Measurements from ENCODE around the gene CEBPE.

The CEBPE gene

GRCh38 chr14:23136566-23137133 lies 17.6 kb upstream of the CEBPE start:
- Histone ChIP-seq H2BK120ac (ENCODE audit: low read depth, low read length) (no peak overlapping the region), H4K5ac (ENCODE audit: low read length) (no peak overlapping the region), H3K4me3 (ENCODE audit: low read length) (no peak overlapping the region), H3K27ac (ENCODE audit: low read depth, low read length) (no peak overlapping the region), H3K9ac (ENCODE audit: low read length) (no peak overlapping the region), H3K4me1 (ENCODE audit: control insufficient read depth, low read depth, low read length) (no peaks in the 10 kb centered on the region), H2BK15ac (replicated peaks; ENCODE audit: low read depth) (no peak overlapping the region), H3K4me2 (ENCODE audit: low read length) (no peak overlapping the region), H2BK5ac (ENCODE audit: low read length) (no peak overlapping the region), H3K79me1 (ENCODE audit: low read length) (no peaks in the 10 kb centered on the region), H3K36me3 (ENCODE audit: control insufficient read depth, insufficient read depth, low read length) (peaks cover 2% of the 10 kb centered on the region), H3K23ac (ENCODE audit: low read length) (no peak overlapping the region), H3K4ac (ENCODE audit: low read depth, low read length) (no peak overlapping the region), H4K8ac (ENCODE audit: low read depth, low read length) (no peak overlapping the region), H3K18ac (ENCODE audit: low read length) (no peak overlapping the region), H3K27me3 (ENCODE audit: insufficient read depth, low read length, poor library complexity) (no peaks in the 10 kb centered on the region), H2AK5ac (ENCODE audit: low read length) (no peak overlapping the region), H3K79me2 (ENCODE audit: control insufficient read depth, insufficient read depth, low read length) (no peaks in the 10 kb centered on the region), H3K56ac (ENCODE audit: low read length) (no peak overlapping the region)
- WGBS (ENCODE audit: extremely low coverage, insufficient coverage, low lambda C conversion rate), result no CpG with 5 or more reads among the region's 16 CpGs
- DNase-seq, result no peak

GRCh38 chr14:23132970-23133369 lies 13.9 kb upstream of the CEBPE start:
- Histone ChIP-seq H4K8ac (ENCODE audit: low read depth, low read length) (no peak overlapping the region), H3K4me3 (ENCODE audit: low read length) (no peak overlapping the region), H3K4ac (ENCODE audit: low read depth, low read length) (no peak overlapping the region), H3K4me2 (ENCODE audit: low read length) (no peak overlapping the region), H3K4me1 (ENCODE audit: control insufficient read depth, low read depth, low read length) (no peaks in the 10 kb centered on the region), H3K79me1 (ENCODE audit: low read length) (no peaks in the 10 kb centered on the region), H2BK120ac (ENCODE audit: low read depth, low read length) (no peak overlapping the region), H2BK15ac (replicated peaks; ENCODE audit: low read depth) (no peak overlapping the region), H3K56ac (ENCODE audit: low read length) (no peak overlapping the region), H3K79me2 (ENCODE audit: control insufficient read depth, insufficient read depth, low read length) (no peaks in the 10 kb centered on the region), H3K18ac (ENCODE audit: low read length) (no peak overlapping the region), H3K23ac (ENCODE audit: low read length) (no peak overlapping the region), H2AK5ac (ENCODE audit: low read length) (no peak overlapping the region), H3K9ac (ENCODE audit: low read length) (no peak overlapping the region), H3K36me3 (ENCODE audit: control insufficient read depth, insufficient read depth, low read length) (peaks cover 5% of the 10 kb centered on the region), H4K5ac (ENCODE audit: low read length) (no peak overlapping the region), H3K27me3 (ENCODE audit: insufficient read depth, low read length, poor library complexity) (no peaks in the 10 kb centered on the region), H3K27ac (ENCODE audit: low read depth, low read length) (no peak overlapping the region), H2BK5ac (ENCODE audit: low read length) (no peak overlapping the region)
- WGBS (ENCODE audit: extremely low coverage, insufficient coverage, low lambda C conversion rate), result no CpG with 5 or more reads among the region's 8 CpGs
- DNase-seq, result no peak

DNA sequence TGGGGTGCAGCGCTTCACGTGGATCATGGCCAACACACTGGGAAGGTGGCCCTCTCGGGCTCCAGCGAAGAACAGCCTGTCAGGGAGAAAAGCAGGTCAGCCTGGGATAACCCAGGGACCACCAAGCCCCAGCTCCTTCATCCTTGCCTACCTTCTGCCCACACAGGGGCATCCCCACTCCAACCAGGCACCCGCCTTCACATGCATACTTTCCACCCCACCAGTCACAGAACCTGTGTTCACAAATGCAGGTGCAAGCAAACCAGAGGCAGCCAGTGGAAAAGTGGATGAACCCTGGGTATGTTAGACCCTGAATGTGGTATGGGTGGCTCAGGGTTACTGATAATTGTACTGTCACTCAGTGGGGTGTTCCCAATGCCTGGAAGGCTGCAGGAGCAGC lies 12.4 kb upstream of the CEBPE start:
- Histone ChIP-seq H3K56ac (ENCODE audit: low read length) (no peak overlapping the region), H3K4ac (ENCODE audit: low read depth, low read length) (no peak overlapping the region), H3K79me1 (ENCODE audit: low read length) (no peaks in the 10 kb centered on the region), H2AK5ac (ENCODE audit: low read length) (no peak overlapping the region), H2BK120ac (ENCODE audit: low read depth, low read length) (no peak overlapping the region), H4K8ac (ENCODE audit: low read depth, low read length) (no peak overlapping the region), H3K4me1 (ENCODE audit: control insufficient read depth, low read depth, low read length) (no peaks in the 10 kb centered on the region), H2BK15ac (replicated peaks; ENCODE audit: low read depth) (no peak overlapping the region), H3K27ac (ENCODE audit: low read depth, low read length) (no peak overlapping the region), H3K9ac (ENCODE audit: low read length) (no peak overlapping the region), H2BK5ac (ENCODE audit: low read length) (no peak overlapping the region), H3K18ac (ENCODE audit: low read length) (no peak overlapping the region), H4K5ac (ENCODE audit: low read length) (no peak overlapping the region), H3K4me3 (ENCODE audit: low read length) (no peak overlapping the region), H3K4me2 (ENCODE audit: low read length) (no peak overlapping the region), H3K79me2 (ENCODE audit: control insufficient read depth, insufficient read depth, low read length) (no peaks in the 10 kb centered on the region), H3K27me3 (ENCODE audit: insufficient read depth, low read length, poor library complexity) (no peaks in the 10 kb centered on the region), H3K36me3 (ENCODE audit: control insufficient read depth, insufficient read depth, low read length) (peaks cover 5% of the 10 kb centered on the region), H3K23ac (ENCODE audit: low read length) (no peak overlapping the region)
- no CpG with 5 or more reads among the region's 5 CpGs for WGBS (ENCODE audit: extremely low coverage, insufficient coverage, low lambda C conversion rate)
- no peak for DNase-seq

DNA sequence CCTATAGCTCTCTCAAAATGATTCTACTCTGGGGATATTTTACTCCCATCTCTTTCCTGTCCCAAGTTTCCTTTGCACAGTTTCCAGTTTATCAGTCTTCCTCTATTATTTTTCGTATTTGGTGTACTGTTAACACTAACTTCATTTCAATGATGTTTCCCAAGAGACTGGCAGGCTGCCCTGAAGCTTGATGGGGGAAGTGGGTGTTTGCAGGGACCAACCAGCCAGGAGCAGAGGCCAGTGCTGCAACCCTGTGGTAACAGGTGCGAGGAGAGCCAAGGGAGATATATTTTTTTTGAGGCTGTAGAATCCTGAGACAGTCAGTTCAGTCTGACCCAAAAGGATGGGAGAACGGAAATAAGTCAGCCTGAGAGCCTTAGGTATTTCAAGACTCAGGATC lies 11.8 kb upstream of the CEBPE start:
- Histone ChIP-seq H3K27ac (ENCODE audit: low read depth, low read length) (no peak overlapping the region), H3K23ac (ENCODE audit: low read length) (no peak overlapping the region), H4K8ac (ENCODE audit: low read depth, low read length) (no peak overlapping the region), H3K18ac (ENCODE audit: low read length) (no peak overlapping the region), H2BK120ac (ENCODE audit: low read depth, low read length) (no peak overlapping the region), H3K4ac (ENCODE audit: low read depth, low read length) (no peak overlapping the region), H2AK5ac (ENCODE audit: low read length) (no peak overlapping the region), H3K79me2 (ENCODE audit: control insufficient read depth, insufficient read depth, low read length) (no peaks in the 10 kb centered on the region), H3K79me1 (ENCODE audit: low read length) (no peaks in the 10 kb centered on the region), H3K4me1 (ENCODE audit: control insufficient read depth, low read depth, low read length) (no peaks in the 10 kb centered on the region), H2BK15ac (replicated peaks; ENCODE audit: low read depth) (no peak overlapping the region), H3K4me2 (ENCODE audit: low read length) (no peak overlapping the region), H3K56ac (ENCODE audit: low read length) (no peak overlapping the region), H3K4me3 (ENCODE audit: low read length) (no peak overlapping the region), H3K36me3 (ENCODE audit: control insufficient read depth, insufficient read depth, low read length) (peaks cover 4% of the 10 kb centered on the region), H4K5ac (ENCODE audit: low read length) (no peak overlapping the region), H2BK5ac (ENCODE audit: low read length) (no peak overlapping the region), H3K9ac (ENCODE audit: low read length) (no peak overlapping the region), H3K27me3 (ENCODE audit: insufficient read depth, low read length, poor library complexity) (no peaks in the 10 kb centered on the region)
- DNase-seq, result no peak
- no CpG with 5 or more reads among the region's 3 CpGs for WGBS (ENCODE audit: extremely low coverage, insufficient coverage, low lambda C conversion rate)

DNA sequence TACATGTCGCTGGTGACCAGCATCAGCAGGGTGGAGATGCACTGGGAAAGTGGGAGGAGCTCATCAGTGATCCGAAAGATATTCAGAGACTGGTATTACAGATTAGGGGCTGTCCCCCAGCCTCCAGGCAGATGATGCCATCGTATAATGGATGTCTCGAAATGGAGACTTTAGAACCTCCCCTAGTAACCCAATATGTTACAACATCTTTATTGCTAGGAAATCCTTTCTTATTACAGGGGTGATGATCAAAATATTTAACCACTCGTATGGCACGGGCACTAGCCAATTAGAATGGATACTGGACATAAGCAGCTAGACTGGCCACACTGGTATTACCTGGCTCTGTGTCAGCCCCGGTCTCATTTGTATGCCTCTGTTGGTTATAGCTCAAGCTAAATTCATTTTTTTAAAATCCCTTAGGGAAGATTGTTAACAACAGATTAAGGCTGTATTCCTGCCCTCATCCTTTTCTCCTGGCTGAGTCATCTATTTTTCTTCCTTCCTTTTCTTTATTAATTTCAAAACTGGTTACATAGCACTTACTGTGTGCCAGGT lies 10.8 kb upstream of the CEBPE start:
- Histone ChIP-seq H3K4me2 (ENCODE audit: low read length) (no peak overlapping the region), H4K5ac (ENCODE audit: low read length) (no peak overlapping the region), H3K18ac (ENCODE audit: low read length) (no peak overlapping the region), H3K27me3 (ENCODE audit: insufficient read depth, low read length, poor library complexity) (no peaks in the 10 kb centered on the region), H3K56ac (ENCODE audit: low read length) (no peak overlapping the region), H3K4ac (ENCODE audit: low read depth, low read length) (no peak overlapping the region), H3K4me1 (ENCODE audit: control insufficient read depth, low read depth, low read length) (no peaks in the 10 kb centered on the region), H3K27ac (ENCODE audit: low read depth, low read length) (no peak overlapping the region), H3K9ac (ENCODE audit: low read length) (no peak overlapping the region), H3K4me3 (ENCODE audit: low read length) (no peak overlapping the region), H2AK5ac (ENCODE audit: low read length) (no peak overlapping the region), H2BK5ac (ENCODE audit: low read length) (no peak overlapping the region), H2BK120ac (ENCODE audit: low read depth, low read length) (no peak overlapping the region), H3K79me2 (ENCODE audit: control insufficient read depth, insufficient read depth, low read length) (no peaks in the 10 kb centered on the region), H4K8ac (ENCODE audit: low read depth, low read length) (no peak overlapping the region), H2BK15ac (replicated peaks; ENCODE audit: low read depth) (no peak overlapping the region), H3K23ac (ENCODE audit: low read length) (no peak overlapping the region), H3K36me3 (ENCODE audit: control insufficient read depth, insufficient read depth, low read length) (peaks cover 4% of the 10 kb centered on the region), H3K79me1 (ENCODE audit: low read length) (no peaks in the 10 kb centered on the region)
- no peak for DNase-seq
- no CpG with 5 or more reads among the region's 7 CpGs for WGBS (ENCODE audit: extremely low coverage, insufficient coverage, low lambda C conversion rate)

All from mesendoderm (in vitro differentiated cells).